ENCODE measurements around the gene VSTM2L.

The VSTM2L gene

GRCh38 chr20:37878835-37879599, 23.9 kb upstream of the VSTM2L start:
- no peak for FAIRE-seq
- DNase-seq (ENCODE audit: low spot score) = no peak

- no peak for FAIRE-seq
- DNase-seq (ENCODE audit: low spot score) = no peak
These were observed 23.1 kb upstream of the VSTM2L start for GRCh38 chr20:37879843-37880242.

- FAIRE-seq (peak; percentile 77), DNase-seq (ENCODE audit: low spot score) (no peak)
These were observed 22.0 kb upstream of the VSTM2L start for GRCh38 chr20:37880726-37881591.

- FAIRE-seq = no peak
- DNase-seq (ENCODE audit: low spot score) = no peak
These were observed 21.2 kb upstream of the VSTM2L start for GRCh38 chr20:37881601-37882343.

GRCh38 chr20:37882961-37883712, 19.8 kb upstream of the VSTM2L start:
- DNase-seq (ENCODE audit: low spot score) (no peak), FAIRE-seq (no peak)

- FAIRE-seq = no peak
These were observed 17.9 kb upstream of the VSTM2L start for GRCh38 chr20:37885042-37885441.

GRCh38 chr20:37885593-37886503, 17.1 kb upstream of the VSTM2L start:
- no peak for DNase-seq (ENCODE audit: low spot score)
- no peak for FAIRE-seq

More at GRCh38 chr20:37885042-37885441, 17.9 kb upstream of the VSTM2L start:
- no peak for DNase-seq (ENCODE audit: low spot score)

GRCh38 chr20:37886851-37887297, 16.1 kb upstream of the VSTM2L start:
- FAIRE-seq (no peak), DNase-seq (ENCODE audit: low spot score) (peak; percentile 40)

GRCh38 chr20:37888641-37889040, 14.3 kb upstream of the VSTM2L start:
- DNase-seq (ENCODE audit: low spot score) = no peak
- FAIRE-seq = no peak

- DNase-seq (ENCODE audit: low spot score) = no peak
- FAIRE-seq = no peak
These were observed 12.8 kb upstream of the VSTM2L start for GRCh38 chr20:37890108-37890507.

- FAIRE-seq (no peak), DNase-seq (ENCODE audit: low spot score) (no peak)
These were observed 12.3 kb upstream of the VSTM2L start for GRCh38 chr20:37890643-37891042.

- FAIRE-seq = no peak
These were observed 10.9 kb upstream of the VSTM2L start for GRCh38 chr20:37892001-37892400.

GRCh38 chr20:37893566-37894241, 9.2 kb upstream of the VSTM2L start:
- FAIRE-seq (no peak), DNase-seq (ENCODE audit: low spot score) (no peak)

More at GRCh38 chr20:37892001-37892400, 10.9 kb upstream of the VSTM2L start:
- no peak for DNase-seq (ENCODE audit: low spot score)

GRCh38 chr20:37894454-37894853, 8.5 kb upstream of the VSTM2L start:
- DNase-seq (ENCODE audit: low spot score) (no peak), FAIRE-seq (no peak)

- FAIRE-seq (no peak), DNase-seq (ENCODE audit: low spot score) (no peak)
These were observed 7.8 kb upstream of the VSTM2L start for GRCh38 chr20:37895166-37895565.

GRCh38 chr20:37896932-37897548, 5.9 kb upstream of the VSTM2L start:
- FAIRE-seq = no peak
- DNase-seq (ENCODE audit: low spot score) = no peak

- no peak for FAIRE-seq
- DNase-seq (ENCODE audit: low spot score) = no peak
These were observed 4.5 kb upstream of the VSTM2L start for GRCh38 chr20:37898233-37899104.

Data from urothelium cell line (cell line).